Cardiac muscle cell (in vitro differentiated cells and primary cell): ENCODE results near the gene RHOG. TPM values are rescaled to one million over a fixed set of nuclear protein-coding genes. Genes with fewer than 3 reads are reported as not detected.
A peak's percentile ranks its signal among the peaks of the same experiment; 100 is the strongest.

Experiments used
- DNase-seq, 2 donors: peaks; one replicate each; pipeline versions ENCODE4 v3.0.0 to v3.0.0-alpha.2; 2010 to 2017; ENCODE audit warnings: low read depth in 1 of 2, low spot score in 1 of 2
- H3K27ac ChIP-seq: fragments of 200-600 bp; sonication (generic); 2 replicates; pipeline ENCODE4 v1.5.1; 2016
- H3K27me3 ChIP-seq: fragments of 200-600 bp; sonication (generic); 2 replicates; pipeline ENCODE4 v1.6.0; 2016; ENCODE audit warnings: control low read depth
- H3K36me3 ChIP-seq: fragments of 200-600 bp; sonication (generic); 2 replicates; pipeline ENCODE4 v1.5.1; 2016; ENCODE audit warnings: control low read depth
- H3K4me1 ChIP-seq: fragments of 200-600 bp; sonication (generic); 2 replicates; pipeline ENCODE4 v1.8.1; 2017; ENCODE audit warnings: low read depth, mild to moderate bottlenecking, mixed run types
- H3K4me3 ChIP-seq: fragments of 200-600 bp; sonication (generic); 2 replicates; pipeline ENCODE4 v1.5.1; 2016; ENCODE audit warnings: mild to moderate bottlenecking
- H3K9me3 ChIP-seq: fragments of 200-600 bp; sonication (generic); 2 replicates; pipeline ENCODE4 v1.5.1; 2017; ENCODE audit warnings: low read depth, mild to moderate bottlenecking, control low read depth
- CTCF ChIP-seq: IDR thresholded peaks from 2 replicates; pipeline ENCODE4 v1.5.1; 2012; ENCODE audit warnings: low read depth, mild to moderate bottlenecking, low read length
- polyA plus RNA-seq: library from polyadenylated mRNA; unstranded; fragments of >200 nt; fragmentation: Nextera tagmentation; extraction: Ambion mirVana; gene quantifications from 2 replicates; pipeline ENCODE4 v1.2.1, GENCODE V29; 2016
- total RNA-seq: library from RNA; depleted of rRNA; stranded (reverse); fragments of >200 nt; gene quantifications from 2 replicates; pipeline ENCODE4 v1.2.3, GENCODE V29; 2016

RHOG gene
- total and polyA plus RNA-seq, 2 experiments from 2014 or later = 29.2 to 39.1 TPM

DNA sequence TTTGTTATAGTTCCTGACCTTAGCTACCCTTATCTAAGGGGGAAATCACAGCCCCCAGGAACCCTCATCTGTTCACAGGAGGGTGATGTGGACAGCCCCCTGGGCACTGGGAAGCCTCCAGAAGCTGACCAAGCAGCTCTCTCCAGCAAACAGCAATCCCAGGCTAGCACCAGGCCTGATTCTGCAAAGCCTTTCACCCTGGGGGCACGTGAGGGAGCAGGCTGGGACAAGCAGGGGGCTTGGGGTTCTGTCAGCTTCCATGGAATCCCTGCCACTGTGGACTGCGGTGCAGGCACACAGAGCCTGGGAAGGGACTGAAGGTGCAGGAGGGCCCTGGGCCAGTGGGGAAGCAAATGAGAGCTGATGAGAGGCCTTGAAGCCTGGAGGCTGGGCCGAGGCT, 30.3 kb downstream of the RHOG start:
- Histone ChIP-seq H3K9me3 (no peaks in the 10 kb centered on the region), H3K4me1 (peaks cover 5% of the 10 kb centered on the region), H3K27me3 (no peaks in the 10 kb centered on the region), H3K27ac (no peak overlapping the region), H3K4me3 (no peak overlapping the region), H3K36me3 (no peaks in the 10 kb centered on the region)
- DNase-seq = no peak
- no peak for TF ChIP-seq CTCF

- no peaks in the 10 kb centered on the region for H3K9me3 ChIP-seq
Observed at GRCh38 chr11:3809624-3809928, 31.2 kb downstream of the RHOG start.

GRCh38 chr11:3808861-3809623, 31.7 kb downstream of the RHOG start:
- Histone ChIP-seq H3K36me3 (no peaks in the 10 kb centered on the region), H3K4me3 (peak overlapping the region; percentile 58), H3K27me3 (no peaks in the 10 kb centered on the region), H3K9me3 (no peaks in the 10 kb centered on the region), H3K4me1 (peaks cover 5% of the 10 kb centered on the region), H3K27ac (no peak overlapping the region)
- peak; percentile 39 for TF ChIP-seq CTCF
- peak; percentile 50 to 52 for DNase-seq

More at GRCh38 chr11:3809624-3809928, 31.2 kb downstream of the RHOG start:
- Histone ChIP-seq H3K27ac (no peak overlapping the region), H3K27me3 (no peaks in the 10 kb centered on the region), H3K36me3 (no peaks in the 10 kb centered on the region), H3K4me3 (no peak overlapping the region), H3K4me1 (peaks cover 5% of the 10 kb centered on the region)
- TF ChIP-seq CTCF = no peak
- no peak for DNase-seq

- peak; percentile 55 to 84 for DNase-seq
- H3K9me3 ChIP-seq = no peaks in the 10 kb centered on the region
- no peaks in the 10 kb centered on the region for H3K36me3 ChIP-seq
- H3K27me3 ChIP-seq = no peaks in the 10 kb centered on the region
- peak within 1 kb of the TSS; percentile 58 for H3K4me3 ChIP-seq
- H3K4me1 ChIP-seq = peaks cover 5% of the 10 kb centered on the region
- H3K27ac ChIP-seq = no peak within 1 kb of the TSS
- peak; percentile 82 for TF ChIP-seq CTCF
Observed at GRCh38 chr11:3807909-3808860, 32.6 kb downstream of the RHOG start, which contains the start of gene PGAP2. Gene PGAP2 (plus strand): TSS chr11:3808560. CDS start chr11:3811260, 2,700 bp downstream.

DNA sequence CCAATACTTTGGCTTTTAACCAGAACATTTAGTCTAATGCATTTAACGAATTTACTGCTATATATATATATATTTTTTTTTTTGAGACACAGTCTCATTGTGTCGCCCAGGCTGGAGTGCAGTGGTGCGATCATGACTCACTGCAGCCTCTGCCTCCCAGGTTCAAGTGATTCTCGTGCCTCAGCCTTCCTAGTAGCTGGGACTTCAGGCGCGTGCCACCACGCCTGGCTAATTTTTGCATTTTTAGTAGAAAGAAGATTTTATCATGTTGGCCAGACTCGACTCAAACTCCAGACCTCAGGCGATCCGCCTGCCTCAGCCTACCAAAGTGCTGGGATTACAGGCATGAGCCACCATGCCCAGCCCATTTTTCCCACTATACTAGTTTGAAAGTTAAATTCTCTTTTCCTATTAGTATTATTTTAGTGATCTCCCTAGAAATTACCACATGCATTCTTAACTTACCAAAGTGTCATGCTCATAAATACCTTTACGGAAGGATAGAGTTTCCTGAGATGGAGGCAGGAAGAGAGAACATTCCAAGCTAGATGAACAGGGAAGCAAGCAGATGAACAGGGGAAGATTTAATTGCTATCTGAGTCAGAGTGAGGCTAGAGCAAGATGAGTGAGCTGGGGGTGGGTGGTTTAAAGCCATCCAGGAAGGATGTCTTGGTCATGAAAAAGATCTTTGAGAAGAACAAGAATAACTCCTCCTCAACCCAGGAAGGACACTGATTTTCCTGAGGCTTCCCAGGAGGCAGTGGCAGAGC, 36.8 kb downstream of the RHOG start:
- Histone ChIP-seq H3K9me3 (no peaks in the 10 kb centered on the region), H3K4me1 (no peaks in the 10 kb centered on the region), H3K27me3 (no peaks in the 10 kb centered on the region), H3K4me3 (no peak overlapping the region), H3K36me3 (no peaks in the 10 kb centered on the region), H3K27ac (no peak overlapping the region)
- DNase-seq = no peak
- TF ChIP-seq CTCF = no peak
